ENCODE results near the gene SPATA6L. TPM values are rescaled to one million over a fixed set of nuclear protein-coding genes. Genes with fewer than 3 reads are reported as not detected.
"Not testable (repeated sequence)": the region's sequence is repeated elsewhere in the genome, so short reads cannot be mapped to it uniquely, and the experiment has no call there.

SPATA6L gene
- total RNA-seq, 1 donor from 2014 or later = 6.5 TPM

- no peak for DNase-seq (ENCODE audit: low read depth in 2 of 2)
Observed at GRCh38 chr9:4638968-4639367, 27.3 kb downstream of the SPATA6L start.

- peak in 1 of 2 donors; percentile 4 for DNase-seq (ENCODE audit: low read depth in 2 of 2)
Observed at GRCh38 chr9:4630836-4631235, 35.4 kb downstream of the SPATA6L start.

GRCh38 chr9:4622016-4622415 lies 44.3 kb downstream of the SPATA6L start:
- no peak for DNase-seq (ENCODE audit: low read depth in 2 of 2)

- peak; percentile 22 to 64 for DNase-seq (ENCODE audit: low read depth in 2 of 2)
Observed at GRCh38 chr9:4620881-4621555, 45.3 kb downstream of the SPATA6L start.

- no peak for DNase-seq (ENCODE audit: low read depth in 2 of 2)
Observed at GRCh38 chr9:4620057-4620765, 46.1 kb downstream of the SPATA6L start.

- DNase-seq (ENCODE audit: low read depth in 2 of 2) = no peak
Observed at GRCh38 chr9:4618700-4619099, 47.6 kb downstream of the SPATA6L start.

- DNase-seq (ENCODE audit: low read depth in 2 of 2) = peak in 1 of 2 donors; percentile 6
Observed at GRCh38 chr9:4617752-4618151, 48.5 kb downstream of the SPATA6L start.

- DNase-seq (ENCODE audit: low read depth in 2 of 2) = no peak
Observed at GRCh38 chr9:4615778-4616177, 50.5 kb downstream of the SPATA6L start.

GRCh38 chr9:4615251-4615650 lies 51.0 kb downstream of the SPATA6L start:
- DNase-seq (ENCODE audit: low read depth in 2 of 2) = no peak

GRCh38 chr9:4614627-4615026 lies 51.7 kb downstream of the SPATA6L start:
- no peak for DNase-seq (ENCODE audit: low read depth in 2 of 2)

GRCh38 chr9:4606033-4606432 lies 60.2 kb downstream of the SPATA6L start:
- DNase-seq (ENCODE audit: low read depth in 2 of 2) = not testable (repeated sequence)

GRCh38 chr9:4604678-4605095 lies 61.6 kb downstream of the SPATA6L start:
- peak; percentile 64 to 83 for DNase-seq (ENCODE audit: low read depth in 2 of 2)

GRCh38 chr9:4603830-4604229 lies 62.5 kb downstream of the SPATA6L start:
- DNase-seq (ENCODE audit: low read depth in 2 of 2) = no peak

- peak in 1 of 2 donors; percentile 38 for DNase-seq (ENCODE audit: low read depth in 2 of 2)
Observed at GRCh38 chr9:4600368-4600767, 65.9 kb downstream of the SPATA6L start.

- DNase-seq (ENCODE audit: low read depth in 2 of 2) = peak; percentile 28 to 94
Observed at GRCh38 chr9:4596165-4596922, 69.9 kb downstream of the SPATA6L start.

GRCh38 chr9:4594994-4595393 lies 71.3 kb downstream of the SPATA6L start:
- DNase-seq (ENCODE audit: low read depth in 2 of 2) = no peak

- DNase-seq (ENCODE audit: low read depth in 2 of 2) = no peak
Observed at GRCh38 chr9:4594545-4594944, 71.7 kb downstream of the SPATA6L start.

- peak in 1 of 2 donors; percentile 73 for DNase-seq (ENCODE audit: low read depth in 2 of 2)
Observed at GRCh38 chr9:4592886-4593285, 73.4 kb downstream of the SPATA6L start.

GRCh38 chr9:4592295-4592694 lies 74.0 kb downstream of the SPATA6L start:
- DNase-seq (ENCODE audit: low read depth in 2 of 2) = no peak

GRCh38 chr9:4591123-4591500 lies 75.2 kb downstream of the SPATA6L start:
- peak; percentile 26 to 51 for DNase-seq (ENCODE audit: low read depth in 2 of 2)

- DNase-seq (ENCODE audit: low read depth in 2 of 2) = peak in 1 of 2 donors; percentile 33
Observed at GRCh38 chr9:4590430-4591122, 75.7 kb downstream of the SPATA6L start.

GRCh38 chr9:4588721-4589120 lies 77.6 kb downstream of the SPATA6L start:
- peak in 1 of 2 donors; percentile 13 for DNase-seq (ENCODE audit: low read depth in 2 of 2)

Data from lung microvascular endothelial cell (primary cell).